Vein endothelial cell (primary cell): ENCODE results near the gene SERHL2. TPM values are rescaled to one million over a fixed set of nuclear protein-coding genes. Genes with fewer than 3 reads are reported as not detected.

Experiments used
- small RNA-seq: library from RNA; depleted of rRNA; stranded (forward); fragments of <200 nt; gene quantifications from one replicate; pipeline ENCODE3, GENCODE V24; 2012
- total RNA-seq: library from RNA; depleted of rRNA; stranded (reverse); fragments of >200 nt; gene quantifications from 2 replicates; pipeline ENCODE4 v1.2.3, GENCODE V29; 2012

SERHL2 gene
- total RNA-seq: 1.6 and 3.3 TPM in 2 replicates

GRCh38 chr22:42553475-42554361, at the start of gene SERHL2:
Gene SERHL2 (plus strand): TSS chr22:42553956. CDS start chr22:42554021, 65 bp downstream.

GRCh38 chr22:42519525-42520401, 34.0 kb upstream of the SERHL2 start, which contains the start of gene RRP7A:
Gene RRP7A (minus strand): TSS chr22:42519796. CDS start chr22:42519786, 10 bp downstream.

GRCh38 chr22:42614312-42615091, 60.7 kb downstream of the SERHL2 start, which contains the start of gene POLDIP3:
Gene POLDIP3 (minus strand): TSS chr22:42614883. CDS start chr22:42614857, 26 bp downstream.

Small RNA genes lying within 50 kb of the gene (small RNA-seq; reads per million reads assigned to genes)
- gene RN7SKP80 (0.08 reads per million), gene RNU6-513P (not detected)

Other genes with a start within 250 kb of the SERHL2 start
- not detected in 2 replicates for gene NFAM1, start 121.6 kb upstream of the SERHL2 start, total RNA-seq
- 33.3 and 45.3 TPM in 2 replicates for gene RRP7A, start 34.2 kb upstream of the SERHL2 start, total RNA-seq
- gene POLDIP3, start 60.9 kb downstream of the SERHL2 start, total RNA-seq: 26.5 and 28.4 TPM in 2 replicates
- 0.76 and 0.98 TPM in 2 replicates for gene ATP5MGL, start 86.6 kb downstream of the SERHL2 start, total RNA-seq
- 103 and 166 TPM in 2 replicates for gene CYB5R3, start 95.4 kb downstream of the SERHL2 start, total RNA-seq
- gene A4GALT, start 166.9 kb downstream of the SERHL2 start, total RNA-seq: 27.8 and 36.3 TPM in 2 replicates